NCI-H2081 treated with DMSO at 0.1 percent for 48 hours (cell line): ENCODE data around the gene EXOSC10.

Experiments used
- DNase-seq: peaks from one replicate; lab custom pipeline; 2025; lab: John Stamatoyannopoulos, UW

The EXOSC10 gene

DNA sequence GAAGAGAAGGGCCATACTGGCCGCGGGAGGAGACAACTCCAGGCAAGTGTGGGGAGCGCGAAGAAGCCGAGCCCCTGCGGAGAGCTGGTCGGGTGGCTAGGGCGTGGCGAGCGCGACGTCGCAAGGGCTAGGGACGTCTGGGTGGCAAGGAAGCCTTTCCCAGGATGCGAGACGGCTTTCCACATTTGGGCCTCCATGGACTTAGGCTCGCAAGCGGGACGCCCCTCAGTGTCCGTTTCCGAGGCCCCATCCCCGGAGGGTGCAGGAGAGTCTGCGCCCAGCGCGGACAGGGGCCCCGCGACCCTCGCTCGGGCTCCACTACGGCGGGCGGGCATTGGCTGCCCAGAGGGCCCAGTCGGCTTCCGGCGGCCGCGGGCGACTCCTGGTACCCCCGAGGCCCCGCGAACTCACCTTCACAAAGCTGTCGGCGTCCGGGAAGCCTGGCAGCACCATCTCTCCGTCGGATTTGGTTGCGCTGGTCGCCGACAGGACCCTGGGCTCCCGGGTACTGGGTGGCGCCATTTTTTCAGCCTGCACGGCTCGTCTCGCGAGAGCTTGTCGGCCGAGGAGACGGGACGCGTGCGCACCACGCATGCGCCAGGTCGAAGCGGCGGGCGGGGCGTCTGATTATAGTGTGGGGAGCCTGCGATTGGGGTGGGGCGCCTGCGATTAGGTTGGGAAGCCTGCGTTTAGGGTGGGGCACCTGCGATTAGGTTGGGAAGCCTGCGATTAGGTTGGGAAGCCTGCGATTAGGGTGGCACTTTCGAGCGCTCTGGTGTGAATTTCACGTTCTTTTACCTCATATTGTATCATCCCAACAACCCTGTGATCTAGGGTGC, at the start of gene EXOSC10:
TSS of gene EXOSC10 (minus strand) at position 560 of the 839 bp plus-strand sequence. CDS start at position 522, 38 bp downstream.
- peak; percentile 22 for DNase-seq

DNA sequence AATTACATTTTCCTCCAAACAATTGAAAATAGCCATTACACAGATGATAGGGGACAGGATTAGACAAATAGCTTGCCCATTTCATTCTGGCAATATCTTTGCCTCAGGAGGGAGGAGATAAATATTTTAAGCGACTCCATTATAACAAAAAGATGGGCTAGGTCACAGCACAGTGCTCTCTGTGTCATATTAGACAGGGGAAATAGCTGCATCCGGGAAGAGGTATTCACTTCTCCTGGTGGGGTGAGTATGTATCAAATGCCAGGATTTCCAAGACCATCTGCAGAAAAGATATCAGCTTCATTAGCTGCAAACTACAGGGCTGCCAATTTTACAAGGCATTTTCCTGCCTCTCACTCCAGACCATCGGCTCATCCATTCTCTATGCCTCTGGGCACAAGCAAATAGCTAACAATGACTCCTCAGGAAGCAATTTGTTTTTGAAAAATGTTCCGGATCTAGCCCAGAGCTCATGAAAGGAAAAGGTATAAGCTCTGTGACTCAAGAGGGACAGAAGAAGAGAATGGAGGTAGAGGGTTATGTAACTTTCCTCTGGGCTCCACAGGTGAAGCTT, 47.6 kb upstream of the EXOSC10 start:
- DNase-seq = no peak

DNA sequence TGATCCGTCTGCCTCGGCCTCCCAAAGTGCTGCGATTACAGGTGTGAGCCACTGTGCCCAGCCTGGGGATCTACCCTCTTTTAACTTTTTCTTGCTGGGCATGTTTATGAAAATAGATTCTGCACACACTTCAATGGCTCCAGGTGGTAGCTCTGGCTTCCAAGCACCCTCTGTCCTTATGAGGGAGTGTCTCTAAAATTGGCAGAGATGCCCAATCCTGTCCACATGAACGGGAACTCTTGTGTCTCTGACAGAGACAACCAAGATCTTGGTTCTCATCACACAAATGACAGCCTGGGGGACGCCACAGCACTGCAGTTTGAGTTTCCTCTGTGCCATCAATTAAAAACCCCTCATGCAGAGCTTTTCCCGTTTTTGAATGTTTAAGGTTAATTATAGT, 46.1 kb upstream of the EXOSC10 start:
- DNase-seq = no peak

DNA sequence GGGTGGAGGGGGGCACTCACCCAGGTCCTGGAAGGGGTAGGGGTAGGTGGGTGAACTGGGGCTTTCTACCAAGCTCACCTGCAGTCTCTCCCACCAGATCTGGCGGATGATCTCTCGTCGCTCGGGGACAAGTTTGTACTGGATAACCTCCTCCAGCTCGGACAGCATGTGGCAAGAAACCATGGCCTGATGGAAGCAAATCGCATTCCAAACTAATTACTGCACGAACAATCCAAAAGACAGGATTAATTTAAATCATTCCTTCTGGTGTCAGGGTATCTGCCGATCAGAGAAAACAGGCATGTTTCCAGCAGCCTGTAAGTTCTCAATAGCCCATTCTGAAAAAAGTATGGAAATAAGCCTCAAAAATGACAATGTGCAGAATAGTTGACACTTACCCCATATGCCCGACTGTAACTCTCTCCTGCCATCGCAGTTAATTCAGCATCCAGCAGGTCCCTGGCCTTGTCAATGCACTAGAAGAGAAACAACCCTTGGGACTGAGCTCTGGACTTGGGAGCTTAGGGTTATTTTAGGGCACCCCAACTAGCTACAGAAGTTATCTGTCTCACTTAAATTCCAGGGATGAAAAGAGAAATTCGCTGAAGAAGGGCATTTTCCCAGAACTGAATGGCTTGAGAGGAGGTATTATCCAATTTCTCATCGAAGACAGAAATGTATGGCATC, 45.0 kb upstream of the EXOSC10 start:
- no peak for DNase-seq

DNA sequence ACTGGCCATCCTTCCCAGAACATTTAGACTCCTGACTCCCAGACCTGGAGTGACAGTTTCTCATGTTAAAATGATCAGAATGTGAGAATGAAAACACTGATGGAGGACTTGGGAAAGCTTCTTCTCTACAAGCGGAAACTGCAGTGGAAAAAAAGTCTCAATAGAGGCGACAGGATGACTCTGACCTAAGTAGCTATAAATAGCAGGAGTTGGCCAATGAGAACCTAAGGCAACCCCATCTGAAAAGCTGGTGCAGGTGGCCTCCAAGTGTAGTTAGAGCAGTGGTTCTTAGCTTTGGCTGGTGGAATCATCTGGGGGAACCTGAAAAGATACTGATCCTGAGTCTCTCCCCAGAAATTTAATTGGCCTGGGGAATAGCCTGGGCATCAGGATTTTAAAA, 44.2 kb upstream of the EXOSC10 start:
- DNase-seq = no peak

DNA sequence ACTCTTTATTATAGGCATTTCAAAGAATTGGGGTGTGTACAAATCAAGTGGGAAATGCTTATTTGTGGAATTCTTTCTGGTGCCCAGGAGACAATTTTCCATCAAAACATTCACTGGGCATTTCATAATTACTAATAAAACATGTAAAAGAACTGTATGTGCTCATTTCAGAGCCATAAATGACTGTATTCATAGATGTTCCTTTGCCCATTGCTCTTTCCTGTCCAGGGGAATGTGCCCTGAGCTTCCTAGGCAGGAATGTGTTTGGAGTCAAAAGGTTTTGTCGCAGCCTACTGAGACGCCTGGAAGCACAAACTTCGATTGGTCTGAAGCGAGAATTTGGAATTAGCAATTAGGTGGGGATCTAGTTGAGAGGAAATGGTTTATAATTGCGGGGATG, 43.7 kb upstream of the EXOSC10 start:
- DNase-seq = no peak

DNA sequence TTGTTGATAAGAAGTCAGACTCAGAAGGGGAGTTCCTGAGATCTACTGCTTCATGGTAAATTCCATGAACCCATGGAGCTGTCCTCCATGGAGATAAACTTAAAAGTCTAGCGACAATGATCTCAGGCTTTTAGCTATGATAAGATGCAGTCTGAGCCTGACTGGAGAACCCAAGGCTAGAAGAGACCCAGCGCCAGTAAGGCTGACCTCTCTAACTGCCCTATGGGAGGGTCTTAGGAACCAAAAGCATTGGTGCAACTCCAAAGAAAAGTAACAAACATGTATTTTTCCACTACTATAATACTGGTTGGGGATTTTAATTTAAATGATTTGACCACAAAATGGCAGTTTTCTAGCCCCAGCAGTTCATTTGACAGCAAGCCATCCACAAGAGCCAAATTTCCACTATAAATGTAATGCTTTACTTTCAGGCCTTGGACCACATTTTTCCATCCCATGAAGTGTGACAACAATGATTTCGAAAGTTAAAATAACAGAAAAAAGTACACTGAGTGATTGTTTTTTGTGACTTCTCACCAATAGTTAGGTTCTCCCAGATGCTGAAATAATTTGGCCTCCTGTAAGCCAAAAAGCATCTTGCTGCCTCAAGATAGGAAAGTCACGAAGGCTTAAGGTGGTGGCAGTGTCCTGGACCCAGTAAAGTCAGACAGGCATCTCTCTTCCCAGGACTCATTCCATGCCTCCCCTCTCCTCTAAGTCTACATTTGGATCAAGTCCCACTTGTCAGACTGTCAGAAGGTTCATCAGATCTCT, 43.1 kb upstream of the EXOSC10 start:
- no peak for DNase-seq

DNA sequence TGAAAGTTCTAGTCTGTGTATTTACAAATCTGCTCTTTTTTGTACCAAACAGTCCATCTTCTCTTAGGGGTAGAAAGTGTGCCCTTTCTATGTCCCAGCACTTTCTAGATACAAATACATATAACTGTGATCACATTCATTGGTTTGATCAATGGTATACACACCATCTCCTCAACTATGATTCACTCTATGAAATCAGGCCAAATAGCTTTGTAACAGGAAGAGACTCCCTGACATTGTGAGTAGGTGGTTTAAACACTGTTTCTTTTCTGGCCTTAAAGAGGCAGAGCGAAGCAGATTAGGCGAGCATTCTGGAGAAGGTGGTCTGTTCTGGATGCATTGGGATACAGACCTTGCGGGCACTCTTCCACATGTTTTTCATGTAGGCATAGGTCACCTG, 39.3 kb upstream of the EXOSC10 start:
- DNase-seq = no peak

DNA sequence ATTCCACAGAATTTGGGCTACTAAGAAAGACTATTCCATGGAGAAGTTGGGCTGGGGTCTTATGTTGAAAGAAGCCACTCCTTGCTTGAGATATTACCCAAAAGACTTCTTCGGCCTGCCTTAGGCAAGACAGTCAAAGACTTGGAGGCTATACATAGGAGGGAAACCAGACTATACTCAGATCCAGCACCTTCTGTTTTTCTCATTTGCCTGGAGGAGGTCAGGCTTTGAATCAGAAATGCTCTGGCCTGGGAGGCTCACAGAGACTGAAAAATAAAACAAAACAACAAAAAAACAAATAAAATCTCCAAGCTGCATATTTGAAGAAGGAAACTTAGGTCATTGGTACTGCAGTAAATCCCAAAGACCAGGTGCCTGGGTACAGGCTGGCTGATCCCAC, 38.4 kb upstream of the EXOSC10 start:
- no peak for DNase-seq

DNA sequence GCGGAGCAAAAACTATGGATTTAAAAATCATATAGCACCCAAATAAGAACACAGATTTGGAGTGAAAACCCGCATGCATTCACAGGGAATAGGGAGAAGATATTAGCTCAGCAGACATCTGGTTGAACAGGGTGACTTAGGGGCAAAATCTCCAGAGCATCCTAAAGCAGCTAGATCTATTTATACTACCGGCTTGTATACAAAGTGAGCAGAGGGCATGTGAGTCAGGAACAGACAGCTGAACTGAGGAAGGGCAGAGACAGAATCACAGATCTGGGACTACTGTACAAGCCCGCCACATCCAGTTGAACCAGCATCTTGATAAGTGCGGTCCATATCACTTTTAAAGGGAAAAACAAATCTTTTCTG, 35.2 kb upstream of the EXOSC10 start:
- DNase-seq = no peak

DNA sequence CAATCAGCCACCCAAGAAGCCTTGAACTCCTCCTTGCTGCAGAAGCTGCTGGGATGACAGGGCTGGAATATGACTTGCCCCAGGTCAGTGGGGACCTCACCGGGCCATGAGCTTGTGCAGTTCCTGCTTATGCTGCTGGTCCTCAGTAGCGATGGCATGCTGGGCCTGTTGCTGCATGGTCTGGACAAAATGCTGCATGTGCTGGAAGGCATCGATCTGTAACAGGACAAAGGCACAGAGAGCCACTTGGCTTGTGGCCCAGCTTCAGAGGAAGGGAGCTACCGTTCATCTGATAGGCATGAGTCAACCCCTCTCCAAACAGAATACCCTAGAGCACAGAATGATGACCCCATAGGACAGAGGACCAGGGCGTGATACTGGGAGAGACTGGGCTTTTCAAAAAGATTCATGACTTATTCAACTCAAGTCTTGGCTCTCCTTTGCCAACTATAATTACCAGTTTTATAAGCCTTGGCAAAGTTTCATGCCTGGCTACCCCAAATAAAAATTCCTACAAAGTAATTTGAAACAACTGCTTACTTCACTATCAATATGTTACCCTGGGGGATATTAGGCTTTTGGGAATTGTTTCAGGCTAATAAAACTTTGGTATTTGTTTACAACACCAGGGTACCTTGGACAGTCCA, 34.7 kb upstream of the EXOSC10 start:
- DNase-seq = no peak

DNA sequence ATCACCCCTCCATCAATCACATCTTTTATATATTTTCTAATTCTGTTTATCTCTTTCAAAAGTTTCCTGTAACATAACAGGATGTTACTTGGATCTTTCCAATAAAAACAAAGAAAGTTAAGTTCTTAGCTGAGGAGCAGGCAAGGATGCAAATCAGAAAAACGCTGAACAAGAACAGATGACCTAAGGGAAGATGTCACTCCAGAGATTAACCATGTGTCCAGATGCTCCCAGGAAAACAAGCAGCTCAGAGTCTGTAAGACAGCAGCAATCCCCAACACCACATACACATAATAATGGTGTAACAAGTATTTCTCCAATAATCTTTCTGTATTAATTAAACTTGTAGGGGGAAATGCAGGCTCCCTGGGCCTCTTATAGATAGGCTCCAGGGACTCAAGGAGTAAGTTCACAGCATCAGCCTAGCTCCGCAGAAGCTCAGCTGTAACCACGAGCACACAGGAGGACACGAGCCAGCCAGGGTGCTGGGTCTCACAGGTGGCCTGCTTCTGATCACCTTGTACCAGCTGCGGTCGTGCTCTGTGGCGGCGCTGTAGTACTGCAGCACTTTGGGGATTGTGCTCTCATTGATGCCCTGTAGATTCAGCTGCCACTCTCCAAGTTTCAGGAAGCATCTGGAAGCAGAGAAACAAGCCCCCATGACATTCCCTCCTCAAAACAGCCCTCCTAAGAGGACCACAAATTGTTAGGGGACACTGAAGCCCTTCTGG, 33.1 kb upstream of the EXOSC10 start:
- DNase-seq = no peak

DNA sequence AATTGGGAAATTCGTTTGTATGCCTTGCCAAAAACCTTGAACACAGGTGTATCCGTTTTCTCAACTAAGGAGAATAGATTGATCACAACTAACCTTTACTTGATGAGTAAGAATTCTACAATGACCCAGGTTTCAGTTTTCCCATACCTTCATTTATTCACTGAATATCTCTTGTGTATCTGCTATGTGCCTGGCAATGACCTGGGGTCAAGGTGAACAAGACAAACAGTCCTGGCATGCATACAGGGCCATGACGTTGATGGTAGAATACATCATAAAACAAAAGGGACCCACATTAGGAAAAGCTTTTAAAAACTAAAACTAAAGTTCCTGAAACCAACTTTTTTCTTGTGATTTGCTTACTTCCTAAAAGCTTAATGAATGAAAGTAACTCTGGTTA, 32.1 kb upstream of the EXOSC10 start:
- no peak for DNase-seq

DNA sequence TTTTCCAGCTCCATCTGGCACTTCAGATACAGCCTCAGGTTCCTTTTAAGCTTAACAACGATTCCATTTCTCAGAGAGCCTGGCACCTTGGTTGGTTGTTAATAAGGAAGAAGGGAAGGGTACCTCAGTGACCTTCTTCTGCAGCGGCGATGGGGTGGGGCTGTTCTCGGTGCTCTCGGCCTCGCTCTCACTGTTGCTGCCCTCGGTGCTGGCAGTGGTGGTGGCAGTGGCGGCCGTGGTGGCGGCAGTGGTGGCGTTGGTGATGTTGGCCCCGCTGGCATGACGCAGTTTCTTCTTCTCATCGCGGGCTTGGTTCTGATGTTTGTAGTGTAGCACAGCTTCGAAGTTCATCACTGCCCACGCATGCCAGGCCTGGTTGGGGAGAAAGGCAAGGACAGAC, 30.7 kb upstream of the EXOSC10 start:
- DNase-seq = no peak

DNA sequence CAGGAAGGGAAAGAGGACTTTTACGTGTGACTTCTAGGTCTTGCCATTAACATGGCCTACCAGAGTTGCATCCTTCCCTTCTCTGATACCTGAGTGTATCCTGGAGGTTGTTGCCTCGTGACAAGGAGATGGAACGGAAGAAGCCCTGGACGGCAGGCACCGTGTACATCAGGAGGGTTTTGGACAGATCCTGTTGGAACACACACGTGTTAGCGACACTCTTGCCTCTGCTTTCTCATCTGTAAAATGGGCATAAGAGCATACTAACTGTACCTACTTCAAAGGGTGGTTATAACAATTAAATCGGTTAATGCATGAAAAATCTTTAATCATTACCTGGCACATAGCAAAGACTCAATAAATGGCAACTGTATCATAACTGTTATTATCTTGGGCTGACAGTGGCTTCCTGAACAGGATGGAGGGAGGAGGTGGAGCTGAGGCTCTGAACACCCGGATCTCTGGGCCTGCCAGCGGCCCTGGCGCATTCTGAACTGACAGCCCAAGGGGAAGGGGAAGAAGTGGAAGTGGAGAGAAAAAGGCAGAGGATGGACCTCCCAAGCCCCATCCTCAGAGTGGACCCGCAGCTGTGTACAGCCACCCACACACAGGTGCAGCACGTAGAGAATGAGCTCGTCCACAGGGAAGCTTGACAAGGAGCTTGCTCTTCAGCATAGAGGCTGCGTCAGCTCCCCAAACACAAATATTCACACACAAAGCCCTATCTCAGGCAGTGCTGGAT, 30.2 kb upstream of the EXOSC10 start:
- no peak for DNase-seq

DNA sequence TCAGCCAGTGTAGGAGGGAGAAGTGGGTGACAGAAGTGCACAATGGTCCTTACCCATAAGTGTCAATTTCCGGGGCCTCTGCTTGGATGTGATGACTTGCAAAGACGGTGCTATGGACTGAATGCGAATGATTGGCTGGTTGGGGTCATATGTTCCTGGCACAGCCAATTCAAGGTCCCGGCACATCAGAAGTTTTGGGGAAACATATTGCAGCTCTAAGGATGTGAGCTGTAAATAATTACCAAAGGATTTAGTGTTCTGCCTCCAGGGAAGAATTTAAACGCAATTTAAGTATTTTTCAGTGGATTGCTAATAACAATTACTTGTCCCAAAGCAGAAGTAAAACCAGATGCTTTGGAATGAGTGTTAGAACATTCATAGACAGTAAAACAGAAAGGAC, 26.9 kb upstream of the EXOSC10 start:
- no peak for DNase-seq

DNA sequence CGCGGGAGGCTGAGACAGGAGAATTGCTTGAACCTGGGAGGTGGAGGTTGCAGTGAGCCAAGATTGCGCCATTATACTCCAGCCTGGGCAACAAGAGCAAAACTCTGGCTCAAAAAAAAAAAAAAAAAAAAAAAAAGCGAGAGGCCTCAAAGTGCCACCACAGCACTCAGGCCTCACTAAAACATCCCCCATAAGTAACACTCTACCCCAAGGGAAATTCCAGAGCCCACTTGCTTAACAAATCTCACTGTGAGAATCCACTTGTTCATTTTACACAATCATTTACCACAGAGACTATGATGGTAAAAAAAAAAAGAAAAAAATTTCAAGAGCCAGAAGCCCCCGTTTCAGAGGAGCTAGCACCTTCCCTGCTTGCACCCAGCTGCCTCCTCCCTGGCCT, 26.3 kb upstream of the EXOSC10 start:
- no peak for DNase-seq

DNA sequence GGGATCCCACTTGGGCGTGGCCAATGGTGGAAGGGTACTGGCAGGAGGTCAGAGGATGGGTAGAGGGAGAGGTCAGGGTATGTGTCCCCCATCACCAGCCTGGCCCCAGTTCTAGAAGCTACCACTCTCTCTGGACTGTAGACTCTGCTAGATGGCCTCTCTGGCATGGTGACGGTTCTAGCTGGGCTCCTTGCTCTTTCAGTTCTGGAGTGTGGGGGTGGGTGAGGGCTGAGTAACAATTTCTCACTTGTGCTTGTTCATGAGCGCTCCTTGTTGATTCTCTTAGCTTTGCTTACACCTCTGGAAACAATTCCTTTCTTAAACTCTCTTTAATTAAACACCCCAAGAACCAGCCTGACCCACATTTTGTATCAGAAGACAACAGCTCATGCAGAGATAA, 25.3 kb upstream of the EXOSC10 start:
- no peak for DNase-seq

DNA sequence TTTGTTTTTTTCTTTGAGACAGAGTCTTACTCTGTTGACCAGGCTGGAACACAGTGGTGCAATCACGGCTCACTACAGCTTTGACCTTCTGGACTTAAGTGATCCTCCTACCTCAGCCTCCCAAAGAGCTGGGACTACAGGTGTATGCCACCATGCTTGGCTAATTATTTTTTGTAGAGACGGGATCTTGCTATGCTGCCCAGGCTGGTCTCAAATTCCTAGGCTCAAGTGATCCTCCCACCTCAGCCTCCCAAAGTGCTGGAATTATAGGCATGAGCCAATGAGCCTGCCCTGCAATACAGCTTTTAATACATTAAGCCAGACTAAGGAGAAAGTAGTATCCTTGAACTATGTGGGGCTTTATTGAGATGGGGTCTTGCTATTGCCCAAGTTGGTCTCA, 16.6 kb upstream of the EXOSC10 start:
- DNase-seq = no peak

DNA sequence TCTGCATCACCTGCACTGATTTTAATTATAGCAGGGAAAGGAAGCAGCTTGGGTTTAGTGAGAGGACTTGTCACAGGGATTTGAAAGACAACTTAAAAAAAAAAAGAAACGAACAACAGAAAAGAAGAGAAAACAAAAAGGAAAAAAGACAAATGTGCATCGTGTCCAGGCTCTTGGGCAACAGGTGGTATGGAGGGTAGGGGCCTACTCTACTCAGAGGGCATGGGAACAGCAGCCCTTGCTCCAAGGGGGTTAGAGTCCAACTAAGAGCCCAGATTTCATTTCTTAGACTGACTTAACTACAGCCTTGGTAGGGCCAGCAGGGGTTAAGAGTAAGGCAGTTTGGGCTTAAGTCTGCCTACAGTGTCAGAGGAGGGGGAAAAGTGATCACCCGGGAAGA, 15.3 kb upstream of the EXOSC10 start:
- DNase-seq = no peak
